Effector memory CD4-positive, alpha-beta T cell (primary cell): Measurements from ENCODE around the gene S100A6.

Source experiments
- DNase-seq, 3 donors: peaks; one replicate each; pipeline ENCODE4 v3.0.0-alpha.2; 2020
- H3K27ac ChIP-seq: 2 replicates; pipeline ENCODE4 v1.7.0; 2013; ENCODE audit warnings: mild to moderate bottlenecking, low read length, moderate library complexity; ENCODE audit not compliant: insufficient read depth, poor library complexity, severe bottlenecking
- H3K27me3 ChIP-seq: replicated peaks from 2 replicates; pipeline ENCODE4 v1.7.0; 2013; ENCODE audit warnings: mild to moderate bottlenecking, low read length; ENCODE audit not compliant: insufficient read depth, control insufficient read depth, poor library complexity, severe bottlenecking
- H3K36me3 ChIP-seq: 2 replicates; pipeline ENCODE4 v1.7.0; 2013; ENCODE audit warnings: mild to moderate bottlenecking, low read length, moderate library complexity; ENCODE audit not compliant: control insufficient read depth, insufficient read depth
- H3K4me1 ChIP-seq: 2 replicates; pipeline ENCODE4 v1.7.0; 2013; ENCODE audit warnings: low read length, mild to moderate bottlenecking; ENCODE audit not compliant: control insufficient read depth, insufficient read depth, poor library complexity, severe bottlenecking
- H3K4me3 ChIP-seq: 2 replicates; pipeline ENCODE4 v1.7.0; 2013; ENCODE audit warnings: low read length, low read depth, mild to moderate bottlenecking; ENCODE audit not compliant: insufficient read depth, poor library complexity, severe bottlenecking
- H3K9me3 ChIP-seq: 2 replicates; pipeline ENCODE4 v1.7.0; 2013; ENCODE audit warnings: mild to moderate bottlenecking, low read length, moderate library complexity; ENCODE audit not compliant: control insufficient read depth

Gene S100A6

GRCh38 chr1:153553830-153554541, 18.2 kb upstream of the S100A6 start:
- no peak for DNase-seq
- H3K27ac ChIP-seq = no peak overlapping the region
- H3K36me3 ChIP-seq = no peaks in the 10 kb centered on the region
- H3K4me1 ChIP-seq = no peaks in the 10 kb centered on the region
- H3K27me3 ChIP-seq = no peaks in the 10 kb centered on the region
- no peaks in the 10 kb centered on the region for H3K9me3 ChIP-seq
- H3K4me3 ChIP-seq = no peak overlapping the region

GRCh38 chr1:153553096-153553495, 17.3 kb upstream of the S100A6 start:
- no peak overlapping the region for H3K4me3 ChIP-seq

GRCh38 chr1:153552335-153552734, 16.5 kb upstream of the S100A6 start:
- Histone ChIP-seq H3K27me3 (no peaks in the 10 kb centered on the region), H3K4me1 (no peaks in the 10 kb centered on the region), H3K4me3 (no peak overlapping the region), H3K27ac (no peak overlapping the region), H3K36me3 (no peaks in the 10 kb centered on the region), H3K9me3 (no peaks in the 10 kb centered on the region)
- no peak for DNase-seq

More at GRCh38 chr1:153553096-153553495, 17.3 kb upstream of the S100A6 start:
- Histone ChIP-seq H3K9me3 (no peaks in the 10 kb centered on the region), H3K27me3 (no peaks in the 10 kb centered on the region), H3K27ac (no peak overlapping the region), H3K36me3 (no peaks in the 10 kb centered on the region), H3K4me1 (no peaks in the 10 kb centered on the region)
- DNase-seq = no peak

- peaks cover 8% of the 10 kb centered on the region for H3K4me1 ChIP-seq
- no peak overlapping the region for H3K4me3 ChIP-seq
- no peaks in the 10 kb centered on the region for H3K27me3 ChIP-seq
- DNase-seq = no peak
- no peak overlapping the region for H3K27ac ChIP-seq
- H3K36me3 ChIP-seq = no peaks in the 10 kb centered on the region
- no peaks in the 10 kb centered on the region for H3K9me3 ChIP-seq
Observed at GRCh38 chr1:153550827-153551500, 15.2 kb upstream of the S100A6 start.

GRCh38 chr1:153550398-153550758, 14.6 kb upstream of the S100A6 start:
- Histone ChIP-seq H3K27me3 (no peaks in the 10 kb centered on the region), H3K4me1 (peaks cover 11% of the 10 kb centered on the region), H3K36me3 (no peaks in the 10 kb centered on the region), H3K4me3 (no peak overlapping the region), H3K9me3 (no peaks in the 10 kb centered on the region), H3K27ac (no peak overlapping the region)
- no peak for DNase-seq

GRCh38 chr1:153549741-153550397, 14.1 kb upstream of the S100A6 start:
- Histone ChIP-seq H3K27me3 (no peaks in the 10 kb centered on the region), H3K36me3 (no peaks in the 10 kb centered on the region), H3K4me1 (peaks cover 11% of the 10 kb centered on the region), H3K27ac (no peak overlapping the region), H3K9me3 (no peaks in the 10 kb centered on the region), H3K4me3 (no peak overlapping the region)
- no peak for DNase-seq

GRCh38 chr1:153548722-153549688, 13.2 kb upstream of the S100A6 start, which contains the start of gene S100A3:
Gene S100A3 (minus strand): TSS chr1:153549258. CDS start chr1:153548485, 773 bp downstream.
- H3K27me3 ChIP-seq = no peaks in the 10 kb centered on the region
- no peak within 1 kb of the TSS for H3K27ac ChIP-seq
- no peaks in the 10 kb centered on the region for H3K9me3 ChIP-seq
- H3K4me3 ChIP-seq = no peak within 1 kb of the TSS
- DNase-seq = no peak
- peaks cover 5% of the 10 kb centered on the region for H3K36me3 ChIP-seq
- H3K4me1 ChIP-seq = peaks cover 17% of the 10 kb centered on the region

GRCh38 chr1:153547560-153548551, 12.1 kb upstream of the S100A6 start:
- no peak overlapping the region for H3K4me3 ChIP-seq
- H3K36me3 ChIP-seq = peaks cover 16% of the 10 kb centered on the region
- H3K9me3 ChIP-seq = no peaks in the 10 kb centered on the region
- no peak for DNase-seq
- no peak overlapping the region for H3K27ac ChIP-seq
- peaks cover 29% of the 10 kb centered on the region for H3K4me1 ChIP-seq
- H3K27me3 ChIP-seq = no peaks in the 10 kb centered on the region
